Lower leg skin (tissue), 3 donors: ENCODE results near the gene GZMM.

ENCODE experiments used
- CTCF ChIP-seq, 3 donors: fragments of 450-650 bp; IDR thresholded peaks; one replicate each; pipeline ENCODE4 v1.5.1; 2016; ENCODE audit warnings: antibody characterized with exemption in 3 of 3, mild to moderate bottlenecking in 3 of 3, moderate library complexity in 2 of 3
- POLR2A ChIP-seq, 2 donors: fragments of 450-650 bp; IDR thresholded peaks; one replicate each; pipeline ENCODE4 v1.6.1; 2016 to 2017; ENCODE audit warnings: antibody characterized with exemption in 2 of 2, mild to moderate bottlenecking in 1 of 2, moderate library complexity in 1 of 2

- TF ChIP-seq POLR2A (IDR thresholded peaks at IDR 0.05) (no peak), CTCF (IDR thresholded peaks at IDR 0.05) (no peak)
These were observed 50.5 kb downstream of the GZMM start for GRCh38 chr19:594265-594870.
